WTC11 (cell line): ENCODE data around the gene AP3M1.

Source experiments
- E2F4 ChIP-seq: sonication (generic); formaldehyde crosslinking; IDR thresholded peaks from 2 replicates; pipeline ENCODE4 v1.8.1; 2022; ENCODE audit warnings: low read depth, mild to moderate bottlenecking, moderate library complexity, missing genetic modification reagents, borderline replicate concordance
- NFYB ChIP-seq: sonication (generic); formaldehyde crosslinking; conservative IDR thresholded peaks from 2 replicates; pipeline ENCODE4 v1.8.0; 2022; ENCODE audit warnings: low read depth, missing genetic modification reagents
- TF ChIP-seq, protein P1 (sequence below): fragments of 200-600 bp; IDR thresholded peaks from 2 replicates; pipeline ENCODE4 v1.8.0; 2022; ENCODE audit warnings: antibody characterized with exemption

DNA sequence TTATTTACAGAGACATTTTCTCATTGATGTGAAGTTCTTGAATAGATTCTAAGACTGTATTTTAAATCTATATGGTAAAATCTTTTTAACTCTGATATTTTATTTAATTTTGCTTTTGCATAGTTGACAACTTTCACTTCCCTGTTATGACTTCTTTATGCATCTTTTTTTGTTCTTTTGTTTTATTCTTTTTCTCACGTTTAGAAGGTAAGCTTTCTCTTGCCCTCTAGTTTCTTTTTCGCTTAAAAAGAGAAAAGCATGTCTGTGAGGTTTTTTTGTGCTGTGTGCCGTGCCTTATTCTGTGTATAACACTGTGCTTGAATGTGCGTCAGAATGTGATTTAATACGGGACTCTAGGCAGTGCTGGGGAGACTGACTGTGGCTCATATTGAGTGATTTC, 74.7 kb downstream of the AP3M1 start:
- TF ChIP-seq E2F4 (CRISPR knock-in tag) (no peak), NFYB (CRISPR knock-in tag) (no peak)
- TF ChIP-seq, protein P1, sequence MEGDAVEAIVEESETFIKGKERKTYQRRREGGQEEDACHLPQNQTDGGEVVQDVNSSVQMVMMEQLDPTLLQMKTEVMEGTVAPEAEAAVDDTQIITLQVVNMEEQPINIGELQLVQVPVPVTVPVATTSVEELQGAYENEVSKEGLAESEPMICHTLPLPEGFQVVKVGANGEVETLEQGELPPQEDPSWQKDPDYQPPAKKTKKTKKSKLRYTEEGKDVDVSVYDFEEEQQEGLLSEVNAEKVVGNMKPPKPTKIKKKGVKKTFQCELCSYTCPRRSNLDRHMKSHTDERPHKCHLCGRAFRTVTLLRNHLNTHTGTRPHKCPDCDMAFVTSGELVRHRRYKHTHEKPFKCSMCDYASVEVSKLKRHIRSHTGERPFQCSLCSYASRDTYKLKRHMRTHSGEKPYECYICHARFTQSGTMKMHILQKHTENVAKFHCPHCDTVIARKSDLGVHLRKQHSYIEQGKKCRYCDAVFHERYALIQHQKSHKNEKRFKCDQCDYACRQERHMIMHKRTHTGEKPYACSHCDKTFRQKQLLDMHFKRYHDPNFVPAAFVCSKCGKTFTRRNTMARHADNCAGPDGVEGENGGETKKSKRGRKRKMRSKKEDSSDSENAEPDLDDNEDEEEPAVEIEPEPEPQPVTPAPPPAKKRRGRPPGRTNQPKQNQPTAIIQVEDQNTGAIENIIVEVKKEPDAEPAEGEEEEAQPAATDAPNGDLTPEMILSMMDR = no peak
